HepG2 (cell line): Measurements from ENCODE around the gene CHRM2. TPM values are rescaled to one million over a fixed set of nuclear protein-coding genes. Genes with fewer than 3 reads are reported as not detected.

Experiments used
- ATAC-seq: fragments of 200-7000 bp; cut with Tn5 transposase; 3 replicates; pipeline ENCODE4 v1.9.1; 2020; ENCODE audit warnings: mild to moderate bottlenecking, moderate library complexity
- BruUV-seq: library from RNA; stranded (reverse); fragments of 400-500 nt; replicated peaks from 2 replicates; lab custom pipeline; 2021; lab: Mats Ljungman, UMichigan
- CTCF ChIA-PET: fragments of 300-600 bp; formaldehyde crosslinking; extraction: SDS; loops from one replicate; lab custom pipeline; 2021; ENCODE audit warnings: low total read pairs, inconsistent platforms, low intra/inter-chr PET ratio; lab: Yijun Ruan, JAX
- POLR2A ChIA-PET: fragments of 350-600 bp; sonication (Branson Sonifier 250); formaldehyde crosslinking; loops from one replicate; lab custom pipeline; 2020; ENCODE audit warnings: antibody characterized with exemption, inconsistent platforms; lab: Yijun Ruan, JAX
- DNase-seq: peaks from one replicate; pipeline ENCODE4 v3.0.0-alpha.2; 2015; ENCODE audit warnings: low spot score
- FAIRE-seq: peaks from 3 replicates; lab custom pipeline; 2011; peaks lifted over from hg19 to GRCh38; lab: Jason Lieb, UNC
- H2AFZ ChIP-seq: one replicate; pipeline ENCODE4 v1.6.1; 2011; ENCODE audit warnings: low read length, inconsistent platforms
- H3K27ac ChIP-seq: fragments of 300-600 bp; 3 replicates; pipeline ENCODE4 v1.8.0; 2011; ENCODE audit warnings: mixed run types, mild to moderate bottlenecking, mixed read lengths, low read length, inconsistent platforms; ENCODE audit not compliant: insufficient read depth; ENCODE audit errors: extremely low read length
- H3K27me3 ChIP-seq, 2 experiments: fragments of 200-600 bp in 1 of 2; 2 replicates in 1 of 2; 3 replicates in 1 of 2; pipeline versions ENCODE4 v1.6.0 to v1.8.0; 2011; ENCODE audit warnings: low read length in 2 of 2, mild to moderate bottlenecking in 2 of 2, moderate library complexity in 2 of 2, inconsistent platforms in 1 of 2; ENCODE audit not compliant: insufficient read depth in 2 of 2, control insufficient read depth in 1 of 2
- H3K36me3 ChIP-seq, 2 experiments: fragments of 200-600 bp in 1 of 2; replicated peaks in 1 of 2; 2 replicates in 1 of 2; 3 replicates in 1 of 2; pipeline versions ENCODE4 v1.5.1 to v1.8.0; 2011; ENCODE audit warnings: low read length in 2 of 2, inconsistent platforms in 1 of 2; ENCODE audit not compliant: insufficient read depth in 2 of 2, control insufficient read depth in 1 of 2
- H3K4me1 ChIP-seq: 2 replicates; pipeline ENCODE4 v1.5.1; 2012; ENCODE audit warnings: low read length, inconsistent platforms; ENCODE audit not compliant: insufficient read depth
- H3K4me2 ChIP-seq: 2 replicates; pipeline ENCODE4 v1.6.0; 2011; ENCODE audit warnings: low read depth, low read length, inconsistent platforms
- H3K4me3 ChIP-seq, 3 experiments: fragments of 200-600 bp in 1 of 3; sonication (generic), shearing (Covaris generic) in 1 of 3; replicated peaks in 1 of 3; 2 replicates each; pipeline ENCODE4 v1.5.1; 2011 to 2016; ENCODE audit warnings: low read length in 3 of 3, inconsistent platforms in 2 of 3, low read depth in 2 of 3, mild to moderate bottlenecking in 2 of 3, control low read depth in 1 of 3, mixed read lengths in 1 of 3; ENCODE audit not compliant: insufficient read depth in 1 of 3
- H3K79me2 ChIP-seq: one replicate; pipeline ENCODE4 v1.6.1; 2011; ENCODE audit warnings: low read length, inconsistent platforms; ENCODE audit not compliant: insufficient read depth
- H3K9ac ChIP-seq: 2 replicates; pipeline ENCODE4 v1.6.0; 2011; ENCODE audit warnings: mild to moderate bottlenecking, low read depth, low read length, inconsistent platforms; ENCODE audit not compliant: insufficient read depth
- H3K9me3 ChIP-seq: 2 replicates; pipeline ENCODE4 v1.5.1; 2012; ENCODE audit warnings: mild to moderate bottlenecking, low read length
- H4K20me1 ChIP-seq: 2 replicates; pipeline ENCODE4 v1.6.0; 2011; ENCODE audit warnings: inconsistent platforms, mild to moderate bottlenecking, low read length, moderate library complexity; ENCODE audit not compliant: insufficient read depth
- CC2D1A ChIP-seq: sonication (generic); formaldehyde crosslinking; IDR thresholded peaks from 2 replicates; pipeline ENCODE4 v1.8.1; 2023; ENCODE audit warnings: mild to moderate bottlenecking, missing genetic modification reagents
- GTF3A ChIP-seq: sonication (generic); formaldehyde crosslinking; conservative IDR thresholded peaks from 2 replicates; pipeline ENCODE4 v1.4.0; 2020; ENCODE audit warnings: mild to moderate bottlenecking, missing genetic modification reagents
- HMG20B ChIP-seq: conservative IDR thresholded peaks from 2 replicates; pipeline ENCODE4 v1.6.1; 2016; ENCODE audit warnings: missing genetic modification reagents, missing compliant biosample characterization
- IKZF5 ChIP-seq: IDR thresholded peaks from 2 replicates; pipeline ENCODE4 v1.6.1; 2018; ENCODE audit warnings: missing genetic modification reagents, mild to moderate bottlenecking, missing compliant biosample characterization
- KLF11 ChIP-seq: IDR thresholded peaks from 2 replicates; pipeline ENCODE4 v1.6.1; 2016; ENCODE audit warnings: missing compliant biosample characterization
- MAFK ChIP-seq, 2 experiments: IDR thresholded peaks in 1 of 2; conservative IDR thresholded peaks in 1 of 2; 2 replicates each; pipeline ENCODE4 v1.6.1; 2011; ENCODE audit warnings: improper control_type of control experiment in 2 of 2, low read length in 2 of 2
- NCOA1 ChIP-seq: sonication (generic); formaldehyde crosslinking; IDR thresholded peaks from 2 replicates; pipeline ENCODE4 v1.9.0; 2021; ENCODE audit warnings: missing genetic modification reagents
- NFE2L1 ChIP-seq: sonication (generic); formaldehyde crosslinking; IDR thresholded peaks from 2 replicates; pipeline ENCODE4 v1.4.0; 2020; ENCODE audit warnings: missing genetic modification reagents, mild to moderate bottlenecking, borderline replicate concordance
- SETDB1 ChIP-seq: sonication (generic); formaldehyde crosslinking; IDR thresholded peaks from 2 replicates; pipeline ENCODE4 v1.5.1; 2020; ENCODE audit warnings: missing genetic modification reagents, mild to moderate bottlenecking, borderline replicate concordance
- SOX6 ChIP-seq, 2 experiments: fragments of 450-650 bp in 1 of 2; sonication (generic) in 1 of 2; formaldehyde crosslinking in 1 of 2; IDR thresholded peaks; 2 replicates each; pipeline versions ENCODE4 v1.4.0 to v1.6.1; 2017 to 2020; ENCODE audit warnings: antibody characterized with exemption in 1 of 2, mild to moderate bottlenecking in 1 of 2, missing genetic modification reagents in 1 of 2
- SRF ChIP-seq: IDR thresholded peaks from 2 replicates; pipeline ENCODE4 v1.6.1; 2011; ENCODE audit warnings: mild to moderate bottlenecking, low read depth, low read length, moderate library complexity
- SRSF4 ChIP-seq: fragments of 200-400 bp; formaldehyde crosslinking; IDR thresholded peaks from one replicate; pipeline ENCODE4 v1.6.1; 2018; ENCODE audit warnings: mild to moderate bottlenecking, low read depth, low read length, moderate library complexity; ENCODE audit not compliant: poor library complexity, severe bottlenecking
- ZFX ChIP-seq: sonication (generic); formaldehyde crosslinking; IDR thresholded peaks from 2 replicates; pipeline ENCODE4 v1.4.0; 2020; ENCODE audit warnings: mild to moderate bottlenecking, low read depth, missing genetic modification reagents, moderate library complexity
- ZNF30 ChIP-seq: sonication (generic); formaldehyde crosslinking; IDR thresholded peaks from 2 replicates; pipeline ENCODE4 v1.5.0; 2020; ENCODE audit warnings: mild to moderate bottlenecking, missing genetic modification reagents
- ZNF343 ChIP-seq: sonication (generic); formaldehyde crosslinking; IDR thresholded peaks from 2 replicates; pipeline ENCODE4 v1.4.0; 2020; ENCODE audit warnings: mild to moderate bottlenecking, missing genetic modification reagents
- ZNF703 ChIP-seq: sonication (generic); formaldehyde crosslinking; IDR thresholded peaks from 2 replicates; pipeline ENCODE4 v1.5.1; 2020; ENCODE audit warnings: missing genetic modification reagents, mild to moderate bottlenecking, moderate library complexity, borderline replicate concordance
- WGBS: methylation state at CpG from one replicate; pipeline ENCODE4 v1.1.6; 2017; ENCODE audit warnings: low lambda C conversion rate; 5-methylcytosine and 5-hydroxymethylcytosine counted together
- in situ Hi-C: cut with HindIII; loops from 2 replicates; pipeline ENCODE4 v1.10.0; 2017; ENCODE audit warnings: low pct_unique_long_range_greater_than_20kb; ENCODE audit not compliant: extremely low pct_ligation_motif_present
- intact Hi-C: fragments of 100-400 bp; cut with micrococcal nuclease; formaldehyde crosslinking; loops from one replicate; pipeline ENCODE4 v1.10.0; 2022; ENCODE audit not compliant: unreplicated experiment
- polyA plus RNA-seq, 8 experiments: library from polyadenylated mRNA; depleted of rRNA in 3 of 8; stranded (reverse) in 7 of 8; unstranded in 1 of 8; fragments of >200 nt; fragmentation: Illumina TruSeq in 4 of 8; extraction: Trizol in 4 of 8; gene quantifications; 2 replicates each; pipeline versions ENCODE4 v1.2.1 to v1.2.3, GENCODE V29; 2011 to 2016; ENCODE audit warnings: low read depth in 4 of 8, missing spikeins in 1 of 8, mixed read lengths in 1 of 8; ENCODE audit not compliant: insufficient read depth in 1 of 8
- total RNA-seq, 5 experiments: library from RNA; depleted of rRNA; stranded (reverse); fragments of >200 nt; fragmentation: Illumina TruSeq; extraction: Trizol; gene quantifications; 2 replicates each; pipeline ENCODE4 v1.2.3, GENCODE V29; 2016; ENCODE audit warnings: low read depth in 1 of 5
- TF ChIP-seq, protein P1 (sequence below): sonication (generic); formaldehyde crosslinking; IDR thresholded peaks from 2 replicates; pipeline ENCODE4 v1.5.1; 2020; ENCODE audit warnings: mild to moderate bottlenecking, missing genetic modification reagents, borderline replicate concordance

CHRM2 gene
- total and polyA plus RNA-seq, 2 of the 13 experiments (the other 11 are each of a cell fraction or from before 2014, with no cell fraction given), result not detected

DNA sequence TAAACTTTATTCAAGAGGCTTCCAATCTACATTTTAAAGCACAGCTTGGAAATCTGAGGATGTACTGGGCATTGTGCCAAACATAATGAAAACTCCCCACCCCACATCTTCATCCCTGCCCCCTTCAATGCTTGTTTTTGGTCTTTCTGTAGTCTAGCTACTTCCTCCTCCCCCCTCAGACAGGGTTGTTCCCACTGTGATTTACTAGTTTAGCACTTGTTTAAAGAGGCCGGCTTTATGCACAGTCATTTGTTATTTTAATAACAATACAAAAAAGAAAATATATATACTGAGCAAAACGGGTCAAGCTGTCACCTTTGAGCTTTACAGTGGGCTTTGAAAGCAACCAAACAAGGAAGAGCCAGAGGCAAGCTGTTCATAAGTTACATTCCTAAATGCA is 132.6 kb downstream of the CHRM2 start:
- no TSS peak for BruUV-seq
- intact Hi-C loops (no loop called here), in situ Hi-C loops (no loop called here)
- FAIRE-seq (no peak), DNase-seq (no peak), ATAC-seq (no peak)
- H3K36me3 ChIP-seq, result no peaks in the 10 kb centered on the region
- no peak overlapping the region for H2AFZ ChIP-seq
- ChIA-PET POLR2A (no interaction called here), CTCF (no interaction called here)
- H4K20me1 ChIP-seq, result no peaks in the 10 kb centered on the region
- H3K79me2 ChIP-seq, result no peaks in the 10 kb centered on the region
- H3K27ac ChIP-seq, result no peak overlapping the region
- H3K9ac ChIP-seq, result no peak overlapping the region
- H3K4me2 ChIP-seq, result no peak overlapping the region
- 34% methylated on average over 2 of the region's 2 CpGs for WGBS
- no peaks in the 10 kb centered on the region for H3K9me3 ChIP-seq
- no peaks in the 10 kb centered on the region for H3K4me1 ChIP-seq
- H3K4me3 ChIP-seq, result no peak overlapping the region
- H3K27me3 ChIP-seq, result no peaks in the 10 kb centered on the region
- no peak for TF ChIP-seq SETDB1 (CRISPR knock-in tag)
- no peak for TF ChIP-seq ZFX (CRISPR knock-in tag)
- no peak for TF ChIP-seq CC2D1A (CRISPR knock-in tag)
- no peak for TF ChIP-seq ZNF703 (CRISPR knock-in tag)
- no peak for TF ChIP-seq SOX6 (IDR thresholded peaks at IDR 0.05)
- TF ChIP-seq SOX6 (CRISPR knock-in tag; IDR thresholded peaks at IDR 0.05), result no peak
- no peak for TF ChIP-seq SRSF4
- no peak for TF ChIP-seq ZNF343 (CRISPR knock-in tag)
- TF ChIP-seq ZNF30, result no peak
- no peak for TF ChIP-seq GTF3A
- no peak for TF ChIP-seq IKZF5 (CRISPR knock-in tag)
- TF ChIP-seq SRF, result no peak
- TF ChIP-seq, protein P1, sequence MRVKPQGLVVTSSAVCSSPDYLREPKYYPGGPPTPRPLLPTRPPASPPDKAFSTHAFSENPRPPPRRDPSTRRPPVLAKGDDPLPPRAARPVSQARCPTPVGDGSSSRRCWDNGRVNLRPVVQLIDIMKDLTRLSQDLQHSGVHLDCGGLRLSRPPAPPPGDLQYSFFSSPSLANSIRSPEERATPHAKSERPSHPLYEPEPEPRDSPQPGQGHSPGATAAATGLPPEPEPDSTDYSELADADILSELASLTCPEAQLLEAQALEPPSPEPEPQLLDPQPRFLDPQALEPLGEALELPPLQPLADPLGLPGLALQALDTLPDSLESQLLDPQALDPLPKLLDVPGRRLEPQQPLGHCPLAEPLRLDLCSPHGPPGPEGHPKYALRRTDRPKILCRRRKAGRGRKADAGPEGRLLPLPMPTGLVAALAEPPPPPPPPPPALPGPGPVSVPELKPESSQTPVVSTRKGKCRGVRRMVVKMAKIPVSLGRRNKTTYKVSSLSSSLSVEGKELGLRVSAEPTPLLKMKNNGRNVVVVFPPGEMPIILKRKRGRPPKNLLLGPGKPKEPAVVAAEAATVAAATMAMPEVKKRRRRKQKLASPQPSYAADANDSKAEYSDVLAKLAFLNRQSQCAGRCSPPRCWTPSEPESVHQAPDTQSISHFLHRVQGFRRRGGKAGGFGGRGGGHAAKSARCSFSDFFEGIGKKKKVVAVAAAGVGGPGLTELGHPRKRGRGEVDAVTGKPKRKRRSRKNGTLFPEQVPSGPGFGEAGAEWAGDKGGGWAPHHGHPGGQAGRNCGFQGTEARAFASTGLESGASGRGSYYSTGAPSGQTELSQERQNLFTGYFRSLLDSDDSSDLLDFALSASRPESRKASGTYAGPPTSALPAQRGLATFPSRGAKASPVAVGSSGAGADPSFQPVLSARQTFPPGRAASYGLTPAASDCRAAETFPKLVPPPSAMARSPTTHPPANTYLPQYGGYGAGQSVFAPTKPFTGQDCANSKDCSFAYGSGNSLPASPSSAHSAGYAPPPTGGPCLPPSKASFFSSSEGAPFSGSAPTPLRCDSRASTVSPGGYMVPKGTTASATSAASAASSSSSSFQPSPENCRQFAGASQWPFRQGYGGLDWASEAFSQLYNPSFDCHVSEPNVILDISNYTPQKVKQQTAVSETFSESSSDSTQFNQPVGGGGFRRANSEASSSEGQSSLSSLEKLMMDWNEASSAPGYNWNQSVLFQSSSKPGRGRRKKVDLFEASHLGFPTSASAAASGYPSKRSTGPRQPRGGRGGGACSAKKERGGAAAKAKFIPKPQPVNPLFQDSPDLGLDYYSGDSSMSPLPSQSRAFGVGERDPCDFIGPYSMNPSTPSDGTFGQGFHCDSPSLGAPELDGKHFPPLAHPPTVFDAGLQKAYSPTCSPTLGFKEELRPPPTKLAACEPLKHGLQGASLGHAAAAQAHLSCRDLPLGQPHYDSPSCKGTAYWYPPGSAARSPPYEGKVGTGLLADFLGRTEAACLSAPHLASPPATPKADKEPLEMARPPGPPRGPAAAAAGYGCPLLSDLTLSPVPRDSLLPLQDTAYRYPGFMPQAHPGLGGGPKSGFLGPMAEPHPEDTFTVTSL (CRISPR knock-in tag), result no peak
- TF ChIP-seq MAFK (conservative IDR thresholded peaks at IDR 0.05 in 1 of 2, IDR thresholded peaks at IDR 0.05 in 1 of 2; ENCODE audit: low read length in 2 of 2), result no peak
- TF ChIP-seq NFE2L1 (CRISPR knock-in tag), result no peak
- no peak for TF ChIP-seq HMG20B (CRISPR knock-in tag)
- no peak for TF ChIP-seq NCOA1
- TF ChIP-seq KLF11, result no peak
